Measurements from ENCODE around the gene ZSCAN9.

GRCh38 chr6:28182255-28182654 is 42.8 kb upstream of the ZSCAN9 start:
- TF ChIP-seq POLR2A (IDR thresholded peaks at IDR 0.05) (no peak), CTCF (IDR thresholded peaks at IDR 0.05) (no peak), EP300 (IDR thresholded peaks at IDR 0.05; ENCODE audit: low read depth) (no peak), POLR2AphosphoS5 (IDR thresholded peaks at IDR 0.05) (no peak)

All from transverse colon (tissue), 4 donors.